Stimulated activated CD8-positive, alpha-beta memory T cell treated with anti-CD3 and anti-CD28 coated beads, Interleukin-7, amount 100 ng/mL, for 4 hours (primary cell): ENCODE data around the gene OR10K2.
"Not testable (repeated sequence)": the region's sequence is repeated elsewhere in the genome, so short reads cannot be mapped to it uniquely, and the experiment has no call there.

Experiments
- DNase-seq, 2 donors: peaks; one replicate each; pipeline ENCODE4 v3.0.0-alpha.2; 2020; ENCODE audit warnings: low read depth in 2 of 2

Gene OR10K2

GRCh38 chr1:158426137-158426536 lies at the start of gene OR10K2:
Gene OR10K2 (minus strand): TSS chr1:158426237. CDS start chr1:158420866, 5,371 bp downstream.
- no peak for DNase-seq

- no peak for DNase-seq
Observed at GRCh38 chr1:158471920-158472319, 45.9 kb upstream of the OR10K2 start, which contains the start of gene OR10R2. Gene OR10R2 (plus strand): TSS chr1:158472220. CDS start chr1:158472326, 106 bp downstream.

GRCh38 chr1:158461534-158461933 lies 35.5 kb upstream of the OR10K2 start, which contains the start of gene OR10K1:
Gene OR10K1 (plus strand): TSS chr1:158461834. CDS start chr1:158465562, 3,728 bp downstream.
- DNase-seq, result no peak

- DNase-seq, result no peak
Observed at GRCh38 chr1:158458263-158458662, 32.2 kb upstream of the OR10K2 start.

- no peak for DNase-seq
Observed at GRCh38 chr1:158457246-158457645, 31.2 kb upstream of the OR10K2 start.

- no peak for DNase-seq
Observed at GRCh38 chr1:158454537-158454936, 28.5 kb upstream of the OR10K2 start.

GRCh38 chr1:158445376-158445775 lies 19.3 kb upstream of the OR10K2 start:
- no peak for DNase-seq

GRCh38 chr1:158434741-158435140 lies 8.7 kb upstream of the OR10K2 start:
- no peak for DNase-seq

- DNase-seq, result not testable (repeated sequence)
Observed at GRCh38 chr1:158430163-158430562, 4.1 kb upstream of the OR10K2 start.

GRCh38 chr1:158425027-158425426 lies 1.0 kb downstream of the OR10K2 start:
- no peak for DNase-seq

- no peak for DNase-seq
Observed at GRCh38 chr1:158422212-158422611, 3.8 kb downstream of the OR10K2 start.

- no peak for DNase-seq
Observed at GRCh38 chr1:158417586-158417985, 8.5 kb downstream of the OR10K2 start.

- no peak for DNase-seq
Observed at GRCh38 chr1:158414651-158415345, 11.2 kb downstream of the OR10K2 start.

- DNase-seq, result no peak
Observed at GRCh38 chr1:158407092-158407491, 18.9 kb downstream of the OR10K2 start.

- DNase-seq, result no peak
Observed at GRCh38 chr1:158400871-158401270, 25.2 kb downstream of the OR10K2 start.

- DNase-seq, result no peak
Observed at GRCh38 chr1:158398818-158399514, 27.1 kb downstream of the OR10K2 start, which contains the start of gene OR10T2. Gene OR10T2 (minus strand): TSS chr1:158399466. CDS start chr1:158399466, 0 bp downstream.

GRCh38 chr1:158396646-158397045 lies 29.4 kb downstream of the OR10K2 start:
- DNase-seq, result no peak

- DNase-seq, result no peak
Observed at GRCh38 chr1:158393476-158393875, 32.6 kb downstream of the OR10K2 start.

GRCh38 chr1:158391099-158391498 lies 34.9 kb downstream of the OR10K2 start:
- no peak for DNase-seq

- DNase-seq, result no peak
Observed at GRCh38 chr1:158390331-158390730, 35.7 kb downstream of the OR10K2 start.

- no peak for DNase-seq
Observed at GRCh38 chr1:158374860-158375259, 51.2 kb downstream of the OR10K2 start.

GRCh38 chr1:158374101-158374500 lies 51.9 kb downstream of the OR10K2 start:
- not testable (repeated sequence) for DNase-seq
